Type B pancreatic cell (in vitro differentiated cells): ENCODE data around the gene RHBDL2. TPM values are rescaled to one million over a fixed set of nuclear protein-coding genes. Genes with fewer than 3 reads are reported as not detected.
"Not testable (repeated sequence)": the region's sequence is repeated elsewhere in the genome, so short reads cannot be mapped to it uniquely, and the experiment has no call there.

Experiments used
- DNase-seq: peaks from one replicate; pipeline ENCODE4 v3.0.0; 2021; ENCODE audit warnings: mixed read lengths; ENCODE audit not compliant: unreplicated experiment; ENCODE audit errors: extremely low spot score
- H3K27ac Mint-ChIP-seq: 2 replicates; pipeline ENCODE4 v1.8.0; 2021; ENCODE audit warnings: mild to moderate bottlenecking, mixed read lengths
- H3K27me3 Mint-ChIP-seq: 2 replicates; pipeline ENCODE4 v1.8.0; 2021; ENCODE audit warnings: mixed read lengths
- H3K36me3 Mint-ChIP-seq: 2 replicates; pipeline ENCODE4 v1.8.0; 2021; ENCODE audit warnings: mixed read lengths
- H3K4me1 Mint-ChIP-seq: one replicate; pipeline ENCODE4 v1.8.0; 2021; ENCODE audit warnings: mixed read lengths; ENCODE audit not compliant: unreplicated experiment
- H3K4me3 Mint-ChIP-seq: 2 replicates; pipeline ENCODE4 v1.8.0; 2021; ENCODE audit warnings: mild to moderate bottlenecking, mixed read lengths
- H3K9me3 Mint-ChIP-seq: 2 replicates; pipeline ENCODE4 v1.8.0; 2021; ENCODE audit warnings: mixed read lengths
- CTCF ChIP-seq: fragments of 200-600 bp; sonication (generic); conservative IDR thresholded peaks from 2 replicates; pipeline ENCODE4 v1.5.0; 2021; ENCODE audit warnings: antibody characterized with exemption, mild to moderate bottlenecking
- total RNA-seq: library from RNA; stranded (reverse); gene quantifications from 2 replicates; pipeline ENCODE4 v1.2.1, GENCODE V29; 2021; ENCODE audit warnings: low replicate concordance

The RHBDL2 gene
- total RNA-seq, 1 donor from 2014 or later: 0.80 TPM

- H3K27me3 Mint-ChIP-seq: no peaks in the 10 kb centered on the region
- peaks cover 16% of the 10 kb centered on the region for H3K4me1 Mint-ChIP-seq
- H3K9me3 Mint-ChIP-seq: no peaks in the 10 kb centered on the region
- no peak for TF ChIP-seq CTCF
- peak within 1 kb of the TSS; percentile 95 for H3K4me3 Mint-ChIP-seq
- H3K27ac Mint-ChIP-seq: peak within 1 kb of the TSS; percentile 95
- peaks cover 11% of the 10 kb centered on the region for H3K36me3 Mint-ChIP-seq
- DNase-seq: peak; percentile 99
These were observed 81.8 kb downstream of the RHBDL2 start, which contains the start of gene RRAGC for GRCh38 chr1:38859561-38860453. Gene RRAGC, minus strand, starts transcription at chr1:38859772. Its CDS starts 126 bp downstream, at chr1:38859646.

GRCh38 chr1:38858833-38859560 is 82.6 kb downstream of the RHBDL2 start:
- Mint-ChIP-seq H3K27me3 (no peaks in the 10 kb centered on the region), H3K36me3 (peaks cover 11% of the 10 kb centered on the region), H3K4me3 (peak overlapping the region; percentile 95), H3K4me1 (peaks cover 16% of the 10 kb centered on the region), H3K9me3 (no peaks in the 10 kb centered on the region), H3K27ac (peak overlapping the region; percentile 95)
- TF ChIP-seq CTCF: no peak
- peak; percentile 72 for DNase-seq

GRCh38 chr1:38852780-38853179 is 88.8 kb downstream of the RHBDL2 start:
- Mint-ChIP-seq H3K4me1 (peaks cover 4% of the 10 kb centered on the region), H3K27ac (no peak overlapping the region), H3K4me3 (no peak overlapping the region), H3K27me3 (no peaks in the 10 kb centered on the region), H3K36me3 (peaks cover 8% of the 10 kb centered on the region), H3K9me3 (no peaks in the 10 kb centered on the region)
- DNase-seq: no peak
- TF ChIP-seq CTCF: no peak

GRCh38 chr1:38848071-38848470 is 93.6 kb downstream of the RHBDL2 start:
- Mint-ChIP-seq H3K27ac (no peak overlapping the region), H3K4me1 (no peaks in the 10 kb centered on the region), H3K36me3 (peaks cover 30% of the 10 kb centered on the region), H3K27me3 (no peaks in the 10 kb centered on the region), H3K4me3 (no peak overlapping the region), H3K9me3 (no peaks in the 10 kb centered on the region)
- no peak for DNase-seq
- no peak for TF ChIP-seq CTCF

- Mint-ChIP-seq H3K27ac (no peak overlapping the region), H3K9me3 (no peaks in the 10 kb centered on the region), H3K4me1 (no peaks in the 10 kb centered on the region), H3K36me3 (peaks cover 34% of the 10 kb centered on the region), H3K4me3 (no peak overlapping the region), H3K27me3 (no peaks in the 10 kb centered on the region)
- no peak for DNase-seq
- no peak for TF ChIP-seq CTCF
These were observed 95.4 kb downstream of the RHBDL2 start for GRCh38 chr1:38846210-38846609.

GRCh38 chr1:38845088-38845487 is 96.5 kb downstream of the RHBDL2 start:
- not testable (repeated sequence) for DNase-seq, H3K9me3 Mint-ChIP-seq, H3K4me3 Mint-ChIP-seq, H3K27me3 Mint-ChIP-seq, H3K4me1 Mint-ChIP-seq, H3K27ac Mint-ChIP-seq
- H3K36me3 Mint-ChIP-seq: peaks cover 29% of the 10 kb centered on the region
